Tongue (tissue), 2 donors: Measurements from ENCODE around the gene STOX2. TPM values are rescaled to one million over a fixed set of nuclear protein-coding genes. Genes with fewer than 3 reads are reported as not detected.

Source experiments
- DNase-seq: peaks from one replicate; pipeline ENCODE4 v3.0.0-alpha.2; 2015
- total RNA-seq: library from RNA; depleted of rRNA; stranded (reverse); fragments of >200 nt; gene quantifications from one replicate; pipeline ENCODE4 v1.2.3, GENCODE V29; 2014

STOX2 gene
- total RNA-seq, 1 donor from 2014 or later = 37.6 TPM

- DNase-seq = no peak
These were observed 81.3 kb downstream of the STOX2 start for GRCh38 chr4:183986291-183986970.

DNA sequence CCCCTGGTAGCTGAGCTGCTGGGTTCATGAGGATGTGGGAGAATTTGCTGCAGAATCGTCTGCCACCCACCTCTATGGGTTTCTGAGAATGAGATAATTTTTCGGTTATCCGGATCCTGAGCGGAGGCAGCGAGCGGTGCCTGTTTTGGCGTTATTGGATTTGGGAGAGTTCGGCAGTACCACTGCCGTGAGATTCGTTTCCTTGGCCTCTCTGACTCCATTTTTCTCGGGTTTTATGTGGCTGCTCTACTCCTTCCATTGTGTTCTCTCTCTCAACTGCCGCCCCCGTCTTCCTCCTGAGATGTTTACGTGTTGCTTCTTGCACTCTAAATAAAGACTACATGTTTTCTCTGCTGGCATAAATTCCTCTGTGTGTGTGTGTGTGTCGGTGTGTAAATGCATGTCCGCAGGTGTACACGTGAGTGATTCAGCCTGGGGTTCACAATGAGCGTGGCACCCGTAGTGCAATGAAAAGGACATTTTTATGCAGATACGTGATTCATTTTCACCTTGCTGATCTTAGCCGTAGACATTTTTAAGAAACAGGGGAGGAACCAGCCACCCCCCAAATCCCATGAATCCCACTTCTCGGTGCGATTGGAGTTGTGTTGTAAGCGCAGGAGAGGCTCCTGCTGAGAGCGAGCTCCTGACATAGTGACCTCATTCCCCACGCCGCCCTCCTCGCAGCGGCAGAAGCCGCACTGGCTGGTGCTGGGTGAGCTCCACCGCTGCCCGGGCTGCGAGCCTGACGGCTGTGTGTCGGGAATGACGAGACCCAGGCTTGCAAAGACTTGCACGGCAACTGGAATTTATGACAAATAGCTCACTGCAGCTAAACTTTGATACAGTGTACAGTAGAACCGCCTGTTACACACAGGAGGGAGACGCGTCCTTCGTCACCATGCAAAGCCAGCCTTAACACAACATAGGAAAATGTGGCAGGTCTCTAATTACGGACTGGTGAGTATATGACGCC lies 82.2 kb downstream of the STOX2 start:
- DNase-seq = peak; percentile 90

DNA sequence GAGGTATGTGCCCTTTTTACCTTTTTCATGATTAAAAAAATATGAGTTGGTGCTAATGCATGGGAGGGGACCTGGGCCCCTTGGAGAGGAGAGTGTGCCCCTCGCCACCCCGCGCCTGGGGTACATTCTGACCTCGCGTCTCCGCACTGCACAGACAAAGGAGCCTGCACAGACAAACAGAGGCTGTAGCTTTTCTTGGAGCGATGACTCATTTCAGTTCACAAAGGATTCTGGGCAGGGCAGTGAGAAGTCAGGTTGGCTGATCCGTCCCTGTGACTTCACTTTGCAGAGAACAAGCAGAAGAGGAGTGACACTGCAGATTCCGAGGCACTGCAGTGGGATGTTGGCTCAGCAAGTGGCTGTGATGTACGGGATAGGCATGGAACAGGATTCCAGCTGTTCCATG lies 82.9 kb downstream of the STOX2 start:
- peak; percentile 92 for DNase-seq

GRCh38 chr4:183988874-183989273 lies 83.8 kb downstream of the STOX2 start:
- no peak for DNase-seq

GRCh38 chr4:183989461-183989860 lies 84.4 kb downstream of the STOX2 start:
- peak; percentile 42 for DNase-seq

- DNase-seq = no peak
These were observed 84.8 kb downstream of the STOX2 start for GRCh38 chr4:183989931-183990330.

DNA sequence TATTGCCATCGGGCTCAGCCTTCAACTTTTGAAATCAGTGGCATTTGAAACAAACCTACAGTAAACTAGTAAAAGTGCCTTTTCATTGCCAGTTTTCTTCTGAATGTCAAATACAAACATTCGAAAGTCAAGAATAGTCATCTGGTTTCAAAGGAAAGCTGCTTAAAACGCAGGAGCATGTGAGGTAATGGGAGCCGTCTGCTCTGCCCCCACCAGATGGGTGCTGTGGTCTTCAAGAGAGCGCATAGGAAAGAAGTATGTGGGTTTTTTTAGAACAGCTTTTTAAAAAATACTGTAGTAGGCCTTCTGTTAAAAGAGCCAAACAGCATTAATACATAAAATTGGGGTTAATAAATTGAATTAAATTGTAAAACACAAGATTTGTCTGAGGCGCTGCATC lies 88.6 kb downstream of the STOX2 start:
- no peak for DNase-seq

- DNase-seq = no peak
These were observed 90.5 kb downstream of the STOX2 start for GRCh38 chr4:183995570-183995969.

DNA sequence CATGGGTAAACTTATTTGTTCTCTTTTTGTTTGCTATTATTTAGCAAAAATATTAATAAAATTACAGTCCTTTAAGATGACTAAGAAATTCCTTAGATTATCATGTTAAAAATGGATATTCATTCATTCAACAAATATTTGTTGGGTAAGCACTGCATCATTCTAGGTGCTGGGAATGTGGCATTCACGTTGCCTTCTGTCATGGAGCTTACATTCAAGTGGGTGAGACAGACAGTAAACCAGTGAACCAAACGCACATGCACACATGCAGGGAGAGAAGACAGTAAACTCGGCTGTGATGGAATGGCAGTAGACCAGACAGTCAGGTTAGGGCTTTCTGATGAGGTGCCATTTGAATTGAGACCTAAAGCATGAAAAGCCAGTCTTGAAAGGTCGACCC lies 91.8 kb downstream of the STOX2 start:
- no peak for DNase-seq

GRCh38 chr4:183999435-183999834 lies 94.3 kb downstream of the STOX2 start:
- DNase-seq = no peak

DNA sequence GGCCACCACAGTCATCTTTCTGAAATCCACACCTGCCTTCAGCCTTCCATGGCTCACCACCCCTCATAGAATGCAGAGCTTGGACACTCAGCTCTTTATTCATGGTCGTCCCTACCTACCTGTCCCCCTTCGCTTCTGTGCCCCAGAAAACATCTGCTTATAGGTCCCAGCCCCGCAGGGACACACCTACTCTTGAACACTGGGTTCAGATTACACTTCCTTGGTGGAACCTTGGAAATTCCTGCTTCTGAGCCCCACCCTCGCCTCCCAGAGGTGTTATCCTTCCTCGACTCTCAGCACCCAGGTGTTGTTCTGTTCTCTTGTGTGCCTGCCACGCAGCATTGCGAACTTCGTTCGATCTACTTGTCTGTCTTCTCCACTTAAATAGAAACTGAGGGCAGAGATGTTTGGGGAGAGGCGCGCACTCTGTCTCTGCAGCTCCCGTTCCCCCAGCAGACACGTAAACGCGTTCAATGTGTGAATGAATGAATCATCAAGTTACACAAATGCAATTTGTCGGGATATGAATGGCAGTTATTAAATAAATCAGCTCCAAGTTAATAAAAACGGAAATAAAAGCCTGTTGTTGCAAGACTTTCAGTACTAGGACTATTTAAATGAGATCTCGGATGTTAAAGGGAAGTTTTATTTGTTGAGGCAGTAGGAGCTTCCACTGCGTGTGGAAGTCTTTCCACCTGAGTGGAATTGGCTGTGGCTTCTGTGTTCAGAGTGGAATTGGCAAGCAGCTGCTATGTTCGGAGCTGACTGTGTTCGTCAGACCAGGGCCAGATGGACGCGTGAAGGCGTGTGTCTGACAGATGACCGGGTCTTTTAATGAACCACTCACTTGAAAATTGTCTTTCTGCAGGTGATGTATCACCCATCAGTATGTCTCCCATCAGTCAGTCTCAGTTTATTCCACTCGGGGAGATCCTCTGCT lies 95.6 kb downstream of the STOX2 start:
- DNase-seq = no peak

GRCh38 chr4:184003433-184003832 lies 98.3 kb downstream of the STOX2 start:
- no peak for DNase-seq

- no peak for DNase-seq
These were observed 102.8 kb downstream of the STOX2 start for GRCh38 chr4:184007891-184008290.

- no peak for DNase-seq
These were observed 105.6 kb downstream of the STOX2 start for GRCh38 chr4:184010696-184011095.

DNA sequence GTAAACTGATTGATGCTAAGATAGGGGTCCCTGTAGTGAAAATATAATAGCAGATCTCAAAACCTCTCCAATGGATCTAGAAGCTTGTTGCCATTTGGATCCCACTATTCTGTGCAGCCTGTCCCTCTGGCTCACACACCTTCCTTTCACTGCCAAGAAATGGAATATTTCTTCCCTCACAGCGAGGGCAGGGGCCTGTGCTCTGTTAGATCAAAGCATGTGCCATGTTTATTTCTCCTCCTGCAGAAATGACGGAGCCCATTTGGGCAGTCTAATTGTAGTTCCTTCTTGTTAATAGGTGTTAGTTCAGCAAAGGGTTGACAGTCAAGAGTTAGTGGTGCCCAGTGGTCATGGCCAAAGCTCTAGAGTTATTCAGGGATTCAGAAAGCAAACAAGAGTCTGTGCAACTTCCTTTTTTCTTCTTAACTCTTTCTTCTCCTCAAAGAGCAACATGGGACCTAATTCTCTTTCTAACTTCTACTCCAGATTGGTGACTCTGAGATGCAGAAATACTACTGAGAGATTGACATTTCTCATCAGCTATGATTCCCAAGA lies 106.8 kb downstream of the STOX2 start:
- no peak for DNase-seq

- DNase-seq = no peak
These were observed 107.8 kb downstream of the STOX2 start for GRCh38 chr4:184012937-184013336.

GRCh38 chr4:184014301-184014700 lies 109.2 kb downstream of the STOX2 start:
- DNase-seq = peak; percentile 46

GRCh38 chr4:184016759-184017668 lies 111.9 kb downstream of the STOX2 start:
- peak; percentile 57 for DNase-seq

- DNase-seq = peak; percentile 40
These were observed 114.0 kb downstream of the STOX2 start for GRCh38 chr4:184019076-184019475.

GRCh38 chr4:184019667-184020623 lies 114.8 kb downstream of the STOX2 start:
- DNase-seq = peak; percentile 58
